B cell (primary cell): ENCODE results near the gene NBEA. TPM values are rescaled to one million over a fixed set of nuclear protein-coding genes. Genes with fewer than 3 reads are reported as not detected.

Experiments
- ATAC-seq: fragments of 200-7000 bp; cut with Tn5 transposase; one replicate; pipeline ENCODE4 v1.10.0; 2021; ENCODE audit warnings: low read depth, mild to moderate bottlenecking, moderate number of reproducible peaks, moderate library complexity
- CTCF ChIA-PET: fragments of 350-600 bp; sonication (Branson Sonifier 250); formaldehyde crosslinking; loops from one replicate; lab custom pipeline; 2021; ENCODE audit warnings: antibody characterized with exemption, inconsistent platforms; lab: Charles Lee
- POLR2A ChIA-PET: fragments of 350-600 bp; sonication (Branson Sonifier 250); formaldehyde crosslinking; loops from one replicate; lab custom pipeline; 2021; ENCODE audit warnings: antibody characterized with exemption; lab: Charles Lee
- DNase-seq: peaks from one replicate; pipeline ENCODE4 v3.0.0; 2013
- H2AFZ ChIP-seq: 2 replicates; pipeline ENCODE4 v1.6.1; 2012; ENCODE audit warnings: mild to moderate bottlenecking, low read depth, low read length; ENCODE audit not compliant: insufficient read depth, poor library complexity, severe bottlenecking
- H3K27ac ChIP-seq, 2 donors: 1 replicate in 1 of 2; 2 replicates in 1 of 2; pipeline ENCODE4 v1.5.1; 2012 to 2013; ENCODE audit warnings: low read length in 2 of 2, mild to moderate bottlenecking in 2 of 2, moderate library complexity in 1 of 2
- H3K27me3 ChIP-seq, 4 experiments: fragments of 200-600 bp in 1 of 4; sonication (generic) in 1 of 4; replicated peaks in 1 of 4; 1 replicate in 2 of 4; 2 replicates in 2 of 4; pipeline versions ENCODE4 v1.6.1 to v1.7.0; 2013 to 2016; ENCODE audit warnings: low read length in 3 of 4, mild to moderate bottlenecking in 2 of 4, mixed read lengths in 1 of 4, moderate library complexity in 1 of 4; ENCODE audit not compliant: insufficient read depth in 4 of 4, control insufficient read depth in 3 of 4; ENCODE audit errors: control extremely low read depth in 1 of 4
- H3K36me3 ChIP-seq, 2 experiments: replicated peaks in 1 of 2; 1 replicate in 1 of 2; 2 replicates in 1 of 2; pipeline versions ENCODE4 v1.6.1 to v1.7.1; 2013; ENCODE audit warnings: low read length in 1 of 2; ENCODE audit not compliant: insufficient read depth in 2 of 2, control insufficient read depth in 1 of 2; ENCODE audit errors: control extremely low read depth in 1 of 2, extremely low read depth in 1 of 2
- H3K4me1 ChIP-seq, 2 donors: fragments of 200-600 bp in 1 of 2; sonication (generic) in 1 of 2; 1 replicate in 1 of 2; 2 replicates in 1 of 2; pipeline versions ENCODE4 v1.5.1 to v1.6.1; 2013 to 2017; ENCODE audit warnings: low read length in 2 of 2; ENCODE audit not compliant: control insufficient read depth in 2 of 2, insufficient read depth in 2 of 2
- H3K4me2 ChIP-seq: replicated peaks from 2 replicates; pipeline ENCODE3; 2012; ENCODE audit warnings: mild to moderate bottlenecking, low read depth, low read length; ENCODE audit not compliant: poor library complexity, severe bottlenecking
- H3K4me3 ChIP-seq, 5 experiments: fragments of 200-600 bp in 1 of 5; sonication (generic) in 1 of 5; 1 replicate in 3 of 5; 2 replicates in 2 of 5; pipeline versions ENCODE4 v1.5.1 to v1.7.0; 2011 to 2016; ENCODE audit warnings: low read length in 4 of 5, mild to moderate bottlenecking in 4 of 5, low read depth in 2 of 5, control low read depth in 1 of 5, moderate library complexity in 1 of 5; ENCODE audit not compliant: insufficient read depth in 1 of 5; ENCODE audit errors: control extremely low read depth in 1 of 5, extremely low read depth in 1 of 5
- H3K79me2 ChIP-seq: fragments of 200-600 bp; sonication (generic); one replicate; pipeline ENCODE4 v1.6.0; 2016; ENCODE audit warnings: low read length; ENCODE audit not compliant: control insufficient read depth, insufficient read depth
- H3K9ac ChIP-seq: fragments of 200-600 bp; sonication (generic); 2 replicates; pipeline ENCODE4 v1.6.1; 2017; ENCODE audit warnings: mild to moderate bottlenecking, low read length, moderate library complexity
- H3K9me3 ChIP-seq, 3 donors: one replicate each; pipeline versions ENCODE4 v1.6.1 to v1.7.1; 2013; ENCODE audit warnings: low read length in 2 of 3; ENCODE audit not compliant: control insufficient read depth in 2 of 3, insufficient read depth in 1 of 3; ENCODE audit errors: control extremely low read depth in 1 of 3
- H4K20me1 ChIP-seq: 2 replicates; pipeline ENCODE4 v1.6.0; 2012; ENCODE audit warnings: mild to moderate bottlenecking, low read length; ENCODE audit not compliant: insufficient read depth, control insufficient read depth, poor library complexity, severe bottlenecking
- H3K27ac Mint-ChIP-seq: one replicate; pipeline ENCODE4 v1.8.0; 2021; ENCODE audit warnings: mixed read lengths
- H3K27me3 Mint-ChIP-seq: one replicate; pipeline ENCODE4 v1.8.0; 2021; ENCODE audit warnings: mixed read lengths
- H3K4me1 Mint-ChIP-seq: one replicate; pipeline ENCODE4 v1.8.0; 2021; ENCODE audit warnings: mixed read lengths
- H3K4me3 Mint-ChIP-seq: one replicate; pipeline ENCODE4 v1.8.0; 2021; ENCODE audit warnings: mixed read lengths
- H3K9me3 Mint-ChIP-seq: one replicate; pipeline ENCODE4 v1.8.0; 2022; ENCODE audit warnings: mixed read lengths; ENCODE audit not compliant: insufficient read depth
- CTCF ChIP-seq: fragments of 200-600 bp; IDR thresholded peaks from one replicate; pipeline ENCODE4 v1.8.0; 2022; ENCODE audit warnings: antibody characterized with exemption, mild to moderate bottlenecking
- EZH2 ChIP-seq: IDR thresholded peaks from 2 replicates; pipeline ENCODE4 v1.6.1; 2012; ENCODE audit warnings: borderline replicate concordance, low read depth, mild to moderate bottlenecking, moderate library complexity, low read length; ENCODE audit not compliant: insufficient read depth, poor library complexity, severe bottlenecking
- WGBS: methylation state at CpG from one replicate; pipeline ENCODE4 v1.1.5; 2013; ENCODE audit warnings: missing lambda C conversion rate; ENCODE audit not compliant: insufficient coverage; 5-methylcytosine and 5-hydroxymethylcytosine counted together
- intact Hi-C: fragments of 100-400 bp; cut with micrococcal nuclease; formaldehyde crosslinking; loops from one replicate; pipeline ENCODE4 v1.10.0; 2022
- polyA plus RNA-seq: library from polyadenylated mRNA; depleted of rRNA; stranded (reverse); fragments of >200 nt; gene quantifications from 2 replicates; pipeline ENCODE4 v1.2.3, GENCODE V29; 2012
- total RNA-seq, 2 donors: library from RNA; stranded (reverse); fragments of 120-200 nt in 1 of 2; gene quantifications; 1 replicate in 1 of 2; 2 replicates in 1 of 2; pipeline versions ENCODE4 v1.2.3 to v1.2.4, GENCODE V29; 2013 to 2022

Gene NBEA
- total and polyA plus RNA-seq, 2 donors (not counting 1 experiment from before 2014, with no cell fraction given), result 1.5 to 10.7 TPM

- POLR2A ChIA-PET, result no interaction called here
- CTCF ChIA-PET, result no interaction called here
- H3K27me3 ChIP-seq, result no peaks in the 10 kb centered on the region
- ATAC-seq (no peak), DNase-seq (no peak)
- no peak overlapping the region for H3K4me2 ChIP-seq
- H3K27ac ChIP-seq, result no peak overlapping the region
- H3K9me3 ChIP-seq, result peaks cover 0 to 8% (median 0%) of the 10 kb centered on the region in 3 donors
- TF ChIP-seq EZH2, result no peak
- no peak for TF ChIP-seq CTCF
- 87% methylated on average over 5 of the region's 9 CpGs for WGBS
- Mint-ChIP-seq H3K4me3 (no peak overlapping the region), H3K9me3 (no peaks in the 10 kb centered on the region), H3K4me1 (no peaks in the 10 kb centered on the region), H3K27me3 (no peaks in the 10 kb centered on the region), H3K27ac (no peak overlapping the region)
- intact Hi-C loops, result no loop called here
- H3K9ac ChIP-seq, result no peak overlapping the region
- no peak overlapping the region for H2AFZ ChIP-seq
- no peak overlapping the region for H3K4me3 ChIP-seq
- no peaks in the 10 kb centered on the region for H3K36me3 ChIP-seq
- H3K79me2 ChIP-seq, result no peaks in the 10 kb centered on the region
- no peaks in the 10 kb centered on the region for H3K4me1 ChIP-seq
- H4K20me1 ChIP-seq, result no peaks in the 10 kb centered on the region
Observed at GRCh38 chr13:35693134-35693784, 751.2 kb downstream of the NBEA start.

GRCh38 chr13:35694031-35694430 is 752.0 kb downstream of the NBEA start:
- no peak overlapping the region for H3K4me2 ChIP-seq
- peaks cover 3% of the 10 kb centered on the region for H3K27me3 Mint-ChIP-seq
- no peak for DNase-seq
- ChIA-PET POLR2A (no interaction called here), CTCF (no interaction called here)
- H3K9me3 ChIP-seq, result peaks cover 0 to 8% (median 0%) of the 10 kb centered on the region in 3 donors
- H3K27ac ChIP-seq, result no peak overlapping the region
- H3K36me3 ChIP-seq, result no peaks in the 10 kb centered on the region
- H3K4me3 Mint-ChIP-seq, result no peak overlapping the region
- H4K20me1 ChIP-seq, result no peaks in the 10 kb centered on the region
- intact Hi-C loops, result no loop called here
- no peak for ATAC-seq
- no peak overlapping the region for H3K27ac Mint-ChIP-seq
- TF ChIP-seq CTCF, result no peak
- no peaks in the 10 kb centered on the region for H3K27me3 ChIP-seq
- 91% methylated on average over 11 of the region's 13 CpGs for WGBS
- H3K4me1 Mint-ChIP-seq, result no peaks in the 10 kb centered on the region
- no peaks in the 10 kb centered on the region for H3K9me3 Mint-ChIP-seq
- H3K4me1 ChIP-seq, result no peaks in the 10 kb centered on the region
- H3K79me2 ChIP-seq, result no peaks in the 10 kb centered on the region
- no peak overlapping the region for H3K4me3 ChIP-seq
- no peak overlapping the region for H3K9ac ChIP-seq
- no peak overlapping the region for H2AFZ ChIP-seq
